Loucy (cell line): ENCODE data around the gene PLPP7.

Source experiments
- EZH2phosphoT487 ChIP-seq: fragments of 200-600 bp; IDR thresholded peaks from 2 replicates; pipeline ENCODE4 v1.6.1; 2018; ENCODE audit warnings: antibody characterized with exemption, mild to moderate bottlenecking, moderate library complexity, borderline replicate concordance
- TF ChIP-seq, protein P1 (sequence below): fragments of 200-600 bp; sonication (generic); conservative IDR thresholded peaks from 2 replicates; pipeline ENCODE4 v1.5.1; 2014; ENCODE audit warnings: mild to moderate bottlenecking, antibody characterized with exemption, low read length

DNA sequence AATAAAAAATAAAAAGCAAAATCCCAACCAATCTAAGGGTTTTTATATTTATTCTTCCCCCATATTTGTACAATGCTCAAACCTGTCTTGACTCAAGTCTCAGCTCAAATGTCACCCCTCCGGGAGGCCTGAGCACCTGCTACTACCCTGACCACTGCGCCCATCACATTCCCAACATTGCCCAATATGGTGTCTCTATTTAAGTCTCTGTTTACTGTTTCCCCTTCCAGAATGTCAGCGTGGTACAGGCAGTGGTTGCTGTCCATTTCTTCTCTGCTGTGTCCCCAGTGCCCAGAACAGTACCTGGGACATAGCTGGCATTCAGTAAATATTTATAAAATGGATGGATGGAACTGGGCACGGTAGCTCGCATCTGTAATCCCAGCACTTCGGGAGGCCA, 57.0 kb downstream of the PLPP7 start:
- TF ChIP-seq, protein P1, sequence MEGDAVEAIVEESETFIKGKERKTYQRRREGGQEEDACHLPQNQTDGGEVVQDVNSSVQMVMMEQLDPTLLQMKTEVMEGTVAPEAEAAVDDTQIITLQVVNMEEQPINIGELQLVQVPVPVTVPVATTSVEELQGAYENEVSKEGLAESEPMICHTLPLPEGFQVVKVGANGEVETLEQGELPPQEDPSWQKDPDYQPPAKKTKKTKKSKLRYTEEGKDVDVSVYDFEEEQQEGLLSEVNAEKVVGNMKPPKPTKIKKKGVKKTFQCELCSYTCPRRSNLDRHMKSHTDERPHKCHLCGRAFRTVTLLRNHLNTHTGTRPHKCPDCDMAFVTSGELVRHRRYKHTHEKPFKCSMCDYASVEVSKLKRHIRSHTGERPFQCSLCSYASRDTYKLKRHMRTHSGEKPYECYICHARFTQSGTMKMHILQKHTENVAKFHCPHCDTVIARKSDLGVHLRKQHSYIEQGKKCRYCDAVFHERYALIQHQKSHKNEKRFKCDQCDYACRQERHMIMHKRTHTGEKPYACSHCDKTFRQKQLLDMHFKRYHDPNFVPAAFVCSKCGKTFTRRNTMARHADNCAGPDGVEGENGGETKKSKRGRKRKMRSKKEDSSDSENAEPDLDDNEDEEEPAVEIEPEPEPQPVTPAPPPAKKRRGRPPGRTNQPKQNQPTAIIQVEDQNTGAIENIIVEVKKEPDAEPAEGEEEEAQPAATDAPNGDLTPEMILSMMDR: no peak
- no peak for TF ChIP-seq EZH2phosphoT487
